NCI-H82 treated with DMSO at 0.1 percent for 48 hours (cell line): ENCODE measurements around the gene PTPRE.

Source experiments
- DNase-seq: peaks from one replicate; lab custom pipeline; 2025; ENCODE audit not compliant: unreplicated experiment; lab: John Stamatoyannopoulos, UW

Gene PTPRE

DNA sequence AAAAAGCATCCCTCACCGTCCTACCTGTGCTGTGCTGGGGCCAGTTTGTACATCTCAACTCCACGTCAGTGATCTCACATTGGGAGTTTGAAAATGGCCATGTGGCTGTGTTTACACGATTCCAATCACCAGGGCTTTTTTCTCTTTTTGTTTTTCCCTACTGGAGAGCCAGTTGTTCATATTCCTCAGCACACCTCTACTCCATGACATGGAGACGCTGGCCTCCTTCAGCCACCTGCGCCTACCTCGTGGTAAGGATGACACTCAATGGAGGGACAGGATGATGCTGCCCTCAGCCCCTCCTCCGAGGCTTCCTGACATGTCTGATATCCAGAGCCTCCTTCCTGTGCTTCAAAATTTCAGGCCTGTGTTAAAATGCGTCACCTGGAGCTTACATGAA lies 24.5 kb upstream of the PTPRE start:
- no peak for DNase-seq

- DNase-seq = no peak
These were observed 24.0 kb upstream of the PTPRE start for GRCh38 chr10:127882801-127883459.

DNA sequence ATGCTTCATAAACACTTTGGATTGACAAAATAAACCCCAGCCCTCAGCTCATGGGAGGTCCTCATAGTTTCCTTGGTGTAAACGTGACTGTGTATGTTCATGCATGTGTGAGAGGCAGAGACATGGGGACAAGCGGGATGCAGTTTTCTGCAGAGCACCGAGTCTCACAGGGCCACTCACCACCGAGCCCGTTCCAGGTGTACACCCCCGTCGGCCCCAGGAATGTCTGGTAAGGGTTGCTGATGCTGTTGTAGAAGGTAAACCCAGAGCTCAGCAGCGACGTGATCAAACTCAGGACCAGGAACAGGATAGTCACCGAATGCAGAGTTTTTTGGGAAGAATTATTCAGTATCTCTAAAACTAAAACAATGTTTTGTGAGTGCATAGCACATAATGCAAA lies 23.4 kb upstream of the PTPRE start:
- no peak for DNase-seq

- DNase-seq = no peak
These were observed 22.4 kb upstream of the PTPRE start for GRCh38 chr10:127884501-127884900.

- no peak for DNase-seq
These were observed 20.4 kb upstream of the PTPRE start for GRCh38 chr10:127886371-127887051.

DNA sequence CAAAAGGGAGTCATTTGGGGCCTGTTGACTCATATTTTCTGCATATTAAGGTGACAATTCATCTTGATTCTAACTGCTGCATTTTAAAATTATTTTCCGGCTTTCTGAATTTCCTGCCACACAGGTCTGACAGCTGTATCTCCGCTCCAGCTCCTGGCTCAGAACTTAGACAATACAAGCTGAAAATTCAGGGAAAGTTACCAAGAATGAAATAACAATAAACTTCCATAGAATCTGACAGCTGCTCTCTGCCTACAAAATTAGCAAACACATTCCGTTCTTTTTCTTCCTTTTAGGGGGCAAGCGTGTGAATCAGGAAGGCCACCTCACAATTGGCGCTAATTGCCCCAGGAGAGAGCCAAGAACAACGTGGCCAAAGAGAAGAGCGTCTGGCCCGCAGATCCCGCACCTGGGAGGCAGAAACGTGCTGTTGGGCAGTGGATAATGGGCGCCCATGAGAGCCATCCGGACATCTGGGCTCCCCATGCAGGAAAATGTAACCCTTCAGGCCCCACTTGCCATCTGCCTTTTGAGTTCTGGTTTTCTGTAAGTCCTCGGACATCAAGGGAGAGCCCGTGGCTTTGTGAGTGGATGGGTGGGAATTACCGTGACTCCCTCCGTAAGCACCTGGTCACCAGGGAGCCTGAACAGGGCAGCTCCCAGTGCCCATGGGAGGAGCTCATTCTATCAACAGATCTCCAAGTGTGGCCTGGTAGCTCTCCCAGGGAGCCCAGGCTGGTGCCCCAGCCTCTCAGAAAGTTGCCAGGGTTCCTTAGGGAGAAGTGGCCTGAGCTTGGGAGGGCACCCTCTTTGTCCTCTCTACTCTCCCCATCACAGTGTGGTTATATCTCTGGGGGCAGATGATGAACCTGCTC lies 19.1 kb upstream of the PTPRE start:
- DNase-seq = no peak

GRCh38 chr10:127888521-127889312 lies 18.2 kb upstream of the PTPRE start:
- DNase-seq = no peak

DNA sequence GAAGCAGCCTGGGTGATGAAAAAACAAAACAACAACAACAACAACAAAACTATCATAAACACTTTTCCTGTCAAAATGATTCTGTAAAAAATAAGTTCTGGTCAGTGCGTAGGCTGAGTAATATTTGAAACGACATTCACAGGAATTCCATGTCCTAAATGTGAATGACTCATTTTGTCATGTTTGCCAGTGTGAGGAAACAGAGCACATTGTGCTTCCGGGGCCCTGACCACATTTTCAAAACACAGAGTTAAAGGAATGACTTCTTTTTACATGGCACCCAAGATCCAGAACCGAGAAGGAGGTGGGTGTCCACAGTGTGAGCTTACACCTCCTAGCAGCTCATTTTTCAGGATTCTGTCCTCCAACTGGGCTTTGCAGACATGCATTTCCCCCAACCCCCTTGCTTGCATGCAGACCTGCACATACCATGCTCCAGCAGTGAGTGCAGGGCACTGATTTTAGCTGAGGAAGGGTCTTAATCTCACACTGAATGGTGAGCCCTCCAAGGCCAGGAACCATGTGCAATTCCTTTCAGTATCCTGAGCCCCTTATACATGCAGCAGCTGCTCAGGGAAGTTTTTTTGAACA lies 17.2 kb upstream of the PTPRE start:
- DNase-seq = no peak

DNA sequence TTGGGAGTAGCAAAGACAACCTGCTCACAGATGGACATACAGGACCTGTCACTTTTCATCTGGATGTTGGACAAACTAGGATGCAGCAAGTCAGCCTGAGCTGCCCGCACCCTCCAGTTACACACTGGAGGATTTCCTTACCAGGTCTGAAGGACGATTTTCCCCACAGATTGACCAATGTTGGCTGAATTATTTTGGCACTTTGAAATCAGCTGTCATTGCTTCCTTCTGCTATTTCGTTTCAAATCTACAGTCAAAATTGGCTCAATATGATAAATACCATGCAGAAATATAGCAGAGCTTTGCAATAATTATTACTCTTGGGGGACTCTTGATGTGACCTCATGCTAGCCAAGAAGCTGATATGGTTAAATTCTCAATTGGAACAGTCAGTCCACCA lies 16.7 kb upstream of the PTPRE start:
- no peak for DNase-seq

- DNase-seq = no peak
These were observed 16.0 kb upstream of the PTPRE start for GRCh38 chr10:127890832-127891334.

GRCh38 chr10:127892743-127893142 lies 14.2 kb upstream of the PTPRE start, which contains the start of gene CLRN3:
CLRN3 (minus strand) TSS chr10:127892941; CDS start chr10:127892784, 157 bp downstream.
- no peak for DNase-seq

DNA sequence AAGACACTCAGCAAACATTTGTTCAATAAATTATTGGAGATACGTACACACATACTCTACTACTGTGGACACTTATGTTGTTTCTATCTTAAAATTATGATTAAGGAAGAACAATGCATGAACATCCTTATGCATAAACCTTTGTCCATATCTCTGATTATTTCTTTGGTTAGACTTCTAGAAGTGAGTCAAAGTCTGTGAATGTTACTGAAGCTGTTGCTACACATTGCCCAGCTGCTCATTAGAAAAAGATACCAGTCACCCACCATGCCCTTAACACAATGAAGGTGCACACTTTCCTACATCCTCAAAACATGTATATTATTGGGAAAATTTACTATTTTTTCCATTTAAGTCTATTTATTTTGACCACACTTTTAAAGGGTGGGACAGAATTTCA lies 12.8 kb upstream of the PTPRE start:
- DNase-seq = no peak

DNA sequence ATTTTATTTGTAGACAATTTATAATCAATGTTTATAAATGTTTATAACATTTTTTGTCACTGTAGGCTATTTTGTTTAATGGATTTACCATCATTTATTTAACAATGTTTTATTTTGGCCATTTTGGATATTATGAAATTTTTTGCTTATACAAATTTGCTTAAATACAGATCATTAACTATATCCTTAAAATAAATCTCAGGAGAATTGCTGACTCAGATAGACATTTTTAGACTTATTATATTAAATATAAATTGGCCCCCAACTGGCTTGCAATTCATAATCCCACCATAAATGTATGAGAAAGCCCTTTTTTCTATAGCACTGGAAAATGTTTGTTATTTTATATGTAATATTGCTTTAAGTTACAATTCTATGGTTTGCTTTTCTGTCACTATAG lies 10.3 kb upstream of the PTPRE start:
- DNase-seq = no peak

DNA sequence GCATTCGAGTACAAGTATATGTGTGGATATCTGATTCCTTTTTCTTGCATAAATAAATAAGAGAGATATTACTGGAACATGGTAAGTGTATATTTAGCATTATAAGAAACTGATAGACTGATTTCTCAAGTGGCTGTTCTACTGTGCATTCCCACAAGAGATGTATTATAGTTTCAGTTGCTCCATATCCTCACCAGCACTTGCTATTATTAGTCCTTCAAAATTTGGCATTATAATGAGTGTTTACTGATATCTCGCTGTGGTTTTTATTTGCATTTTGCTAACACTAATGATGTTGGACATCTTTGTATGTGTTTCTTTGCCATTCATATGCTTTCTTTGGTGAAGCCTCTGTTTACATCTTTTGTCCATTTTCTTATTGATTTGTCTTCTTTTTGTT lies 9.7 kb upstream of the PTPRE start:
- DNase-seq = no peak

DNA sequence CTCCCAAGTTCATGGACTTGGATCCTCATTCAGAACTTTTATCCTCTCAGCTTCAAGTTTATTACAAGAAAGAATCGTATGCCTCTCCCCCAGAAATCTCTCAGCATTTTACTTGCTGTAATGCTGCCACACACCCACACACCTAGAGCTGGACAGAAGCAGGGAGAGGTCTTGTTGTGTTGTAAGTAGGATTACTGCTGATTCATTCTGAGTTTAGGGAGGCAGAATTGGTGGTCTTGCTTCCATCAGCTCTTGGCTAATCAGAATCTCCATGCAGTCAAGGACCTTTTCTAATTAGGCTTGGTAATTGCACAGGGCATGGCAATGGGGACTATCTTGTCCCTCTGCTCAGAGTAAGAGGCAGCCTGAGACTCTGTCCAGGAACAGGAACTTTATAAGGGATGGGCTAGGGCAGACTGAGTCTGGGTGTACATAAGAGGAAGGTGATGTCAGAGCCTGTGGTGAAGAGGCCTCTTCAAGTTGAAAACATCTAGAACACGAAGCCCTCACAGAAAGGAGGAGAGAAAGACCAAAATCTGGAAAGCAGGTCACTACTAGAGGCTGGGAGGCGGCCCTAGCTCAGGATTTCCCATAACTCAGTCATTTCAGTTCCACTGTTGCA lies 7.0 kb upstream of the PTPRE start:
- DNase-seq = no peak

- no peak for DNase-seq
These were observed 3.1 kb upstream of the PTPRE start for GRCh38 chr10:127903789-127904188.

GRCh38 chr10:127904311-127905000 lies 2.4 kb upstream of the PTPRE start:
- DNase-seq = no peak

DNA sequence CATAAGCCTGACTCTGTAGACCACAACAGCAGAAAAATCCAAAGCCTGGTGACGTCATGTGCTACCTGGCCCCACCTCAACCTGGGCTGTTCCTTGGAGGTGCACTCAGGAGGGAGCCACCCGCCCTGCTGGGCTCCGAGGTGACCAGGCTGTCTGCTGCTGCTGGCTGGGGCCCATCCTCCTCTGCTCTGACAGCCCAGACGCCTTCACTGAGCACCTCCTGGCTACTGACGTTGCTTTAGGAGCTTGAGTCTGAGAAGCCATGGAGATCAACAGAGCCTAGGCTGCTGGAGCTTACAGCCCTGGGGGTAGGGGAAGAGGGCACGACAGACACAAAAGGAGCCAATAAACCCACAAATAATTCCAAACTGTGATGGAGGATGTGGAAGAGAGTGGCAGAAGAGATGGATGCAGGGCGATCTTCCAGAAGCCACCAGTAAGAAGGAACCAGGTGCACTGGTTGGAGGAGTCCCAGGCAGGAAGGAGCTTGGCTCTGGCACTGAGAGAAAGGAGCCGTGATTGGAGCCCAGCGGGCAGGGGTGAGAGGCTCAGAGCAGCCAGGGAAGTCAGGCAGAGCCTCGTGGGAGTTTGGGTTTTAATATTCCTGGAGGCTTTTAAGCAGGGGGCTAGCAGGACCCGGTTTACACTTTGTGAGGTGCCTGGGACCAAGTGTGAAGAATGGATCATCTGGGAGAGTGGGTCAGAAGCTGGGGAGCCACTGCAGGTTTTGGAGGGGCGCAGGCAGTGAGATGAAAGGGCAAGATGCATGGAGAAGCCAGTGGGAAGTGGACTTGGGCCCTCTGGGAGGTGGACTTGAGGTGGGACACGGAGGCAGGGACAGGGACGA lies 1.7 kb upstream of the PTPRE start:
- no peak for DNase-seq

GRCh38 chr10:127905848-127906261 lies 1.0 kb upstream of the PTPRE start:
- DNase-seq = no peak
